NT2/D1 (cell line): ENCODE measurements around the gene A1BG.

Source experiments
- DNase-seq: peaks from one replicate; pipeline ENCODE4 v3.0.0-alpha.2; 2011; ENCODE audit warnings: low read depth, low spot score
- H3K27me3 ChIP-seq: 2 replicates; pipeline ENCODE4 v1.6.0; 2011; ENCODE audit warnings: mild to moderate bottlenecking; ENCODE audit not compliant: insufficient read length, insufficient read depth
- H3K36me3 ChIP-seq: 2 replicates; pipeline ENCODE4 v1.6.1; 2011; ENCODE audit warnings: mild to moderate bottlenecking, low read length, mixed read lengths; ENCODE audit not compliant: insufficient read depth, insufficient read length
- H3K4me1 ChIP-seq: 2 replicates; pipeline ENCODE4 v1.5.1; 2011; ENCODE audit not compliant: insufficient read depth, insufficient read length
- H3K4me3 ChIP-seq: 2 replicates; pipeline ENCODE4 v1.5.1; 2011; ENCODE audit warnings: low read depth; ENCODE audit not compliant: insufficient read length
- H3K9ac ChIP-seq: 2 replicates; pipeline ENCODE4 v1.6.0; 2011; ENCODE audit warnings: low read depth; ENCODE audit not compliant: insufficient read length
- H3K9me3 ChIP-seq: 2 replicates; pipeline ENCODE4 v1.5.1; 2011; ENCODE audit warnings: mild to moderate bottlenecking, low read length; ENCODE audit not compliant: insufficient read depth
- SUZ12 ChIP-seq: IDR thresholded peaks from 2 replicates; pipeline ENCODE4 v1.6.1; 2011; ENCODE audit not compliant: insufficient read length, insufficient read depth; ENCODE audit errors: extremely low read depth
- YY1 ChIP-seq: IDR thresholded peaks from 2 replicates; pipeline ENCODE4 v1.6.1; 2011; ENCODE audit not compliant: insufficient read length, insufficient read depth
- ZNF274 ChIP-seq: IDR thresholded peaks from 2 replicates; pipeline ENCODE4 v1.6.1; 2011; ENCODE audit warnings: mild to moderate bottlenecking, low read depth, low read length

A1BG gene

GRCh38 chr19:58334691-58335249 lies 18.5 kb downstream of the A1BG start:
- Histone ChIP-seq H3K27me3 (no peaks in the 10 kb centered on the region), H3K9me3 (peaks cover 11% of the 10 kb centered on the region; the same call in 1 of the 2 replicates), H3K4me1 (no peaks in the 10 kb centered on the region), H3K36me3 (peaks cover 47% of the 10 kb centered on the region), H3K4me3 (no peak overlapping the region), H3K9ac (no peak overlapping the region)
- TF ChIP-seq ZNF274 (no peak), SUZ12 (no peak), YY1 (no peak)
- no peak for DNase-seq

DNA sequence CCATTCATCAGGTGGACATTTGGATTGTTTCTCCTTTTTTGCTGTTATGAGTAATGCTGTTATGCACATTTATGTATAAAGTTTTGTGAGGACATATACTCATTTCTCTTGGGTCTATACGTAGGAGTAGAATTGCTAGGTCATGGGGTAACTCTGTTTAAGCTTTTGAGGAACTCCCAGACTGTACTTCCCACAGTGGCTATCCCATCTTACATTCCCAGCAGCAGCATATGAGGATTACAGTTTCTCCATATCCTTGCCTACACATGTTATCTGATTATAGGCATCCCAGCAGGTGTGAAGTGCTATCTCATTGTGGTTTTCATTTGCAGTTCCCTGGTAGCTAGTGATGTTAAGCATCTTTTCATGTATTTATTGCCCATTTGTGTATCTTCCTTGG lies 20.6 kb downstream of the A1BG start:
- Histone ChIP-seq H3K9me3 (no peaks in the 10 kb centered on the region), H3K9ac (no peak overlapping the region), H3K36me3 (peaks cover 26% of the 10 kb centered on the region), H3K4me1 (no peaks in the 10 kb centered on the region), H3K4me3 (no peak overlapping the region), H3K27me3 (no peaks in the 10 kb centered on the region)
- DNase-seq, result no peak
- TF ChIP-seq YY1, result no peak
- no peak for TF ChIP-seq ZNF274
- TF ChIP-seq SUZ12, result no peak

GRCh38 chr19:58330458-58330857 lies 22.8 kb downstream of the A1BG start:
- no peak for DNase-seq
- Histone ChIP-seq H3K4me1 (no peaks in the 10 kb centered on the region), H3K9me3 (no peaks in the 10 kb centered on the region), H3K4me3 (no peak overlapping the region), H3K27me3 (no peaks in the 10 kb centered on the region), H3K9ac (no peak overlapping the region), H3K36me3 (peaks cover 10% of the 10 kb centered on the region)
- TF ChIP-seq SUZ12, result no peak
- no peak for TF ChIP-seq YY1
- TF ChIP-seq ZNF274, result no peak

GRCh38 chr19:58328999-58329398 lies 24.3 kb downstream of the A1BG start:
- H3K9ac ChIP-seq, result peak overlapping the region; percentile 23
- H3K4me1 ChIP-seq, result no peaks in the 10 kb centered on the region
- TF ChIP-seq ZNF274, result no peak
- TF ChIP-seq SUZ12, result no peak
- TF ChIP-seq YY1, result no peak
- no peak overlapping the region for H3K4me3 ChIP-seq
- H3K9me3 ChIP-seq, result no peaks in the 10 kb centered on the region
- H3K36me3 ChIP-seq, result peaks cover 5% of the 10 kb centered on the region
- no peaks in the 10 kb centered on the region for H3K27me3 ChIP-seq
- peak; percentile 18 for DNase-seq

DNA sequence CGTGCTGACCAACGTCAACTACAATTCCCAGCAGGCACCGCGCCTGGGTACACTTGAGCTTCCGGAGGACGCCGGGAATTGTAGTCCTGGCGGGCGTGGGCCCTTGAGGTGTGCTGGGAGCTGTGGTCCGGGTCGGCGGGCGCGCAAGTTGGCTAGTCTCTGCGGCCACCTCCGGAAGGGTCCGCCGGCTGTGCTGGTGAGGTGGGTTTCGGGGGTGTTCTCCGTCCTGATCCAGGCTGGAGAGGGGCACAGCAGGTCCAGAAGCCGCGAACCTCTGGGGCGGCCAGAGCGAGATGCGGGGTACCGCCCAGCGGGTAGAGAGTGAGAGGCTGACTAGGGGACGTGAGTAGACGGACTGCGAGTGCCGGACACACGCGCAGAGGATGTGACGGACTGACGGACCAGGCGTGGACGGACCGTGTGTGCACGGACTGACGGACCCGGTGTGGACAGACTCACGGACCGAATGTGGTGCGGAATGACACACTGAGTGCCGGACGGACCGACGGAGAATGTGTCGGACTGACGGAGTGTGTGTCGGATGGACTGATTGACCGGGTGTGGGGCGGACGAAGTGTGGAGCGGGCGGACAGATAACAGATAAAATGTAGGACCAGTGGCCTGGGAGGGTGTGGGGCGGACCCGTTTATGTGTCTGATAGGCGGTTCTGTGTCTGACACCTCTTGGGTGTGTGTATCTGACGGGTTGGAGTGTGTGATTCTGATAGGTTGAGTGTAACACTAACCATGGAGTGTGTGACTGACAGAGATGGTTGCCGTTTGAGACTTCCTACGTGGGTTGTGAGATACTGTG lies 26.2 kb downstream of the A1BG start, which contains the start of gene ZSCAN22:
Gene ZSCAN22, plus strand, starts transcription at position 81 of the 813 bp plus-strand sequence. CDS start 7,809 bp downstream, outside the sequence.
- H3K4me1 ChIP-seq, result no peaks in the 10 kb centered on the region
- no peaks in the 10 kb centered on the region for H3K27me3 ChIP-seq
- DNase-seq, result peak; percentile 86
- no peak for TF ChIP-seq YY1
- TF ChIP-seq SUZ12, result no peak
- TF ChIP-seq ZNF274, result no peak
- peak within 1 kb of the TSS; percentile 94 for H3K9ac ChIP-seq
- H3K36me3 ChIP-seq, result peaks cover 13% of the 10 kb centered on the region
- H3K4me3 ChIP-seq, result peak within 1 kb of the TSS; percentile 96
- no peaks in the 10 kb centered on the region for H3K9me3 ChIP-seq

DNA sequence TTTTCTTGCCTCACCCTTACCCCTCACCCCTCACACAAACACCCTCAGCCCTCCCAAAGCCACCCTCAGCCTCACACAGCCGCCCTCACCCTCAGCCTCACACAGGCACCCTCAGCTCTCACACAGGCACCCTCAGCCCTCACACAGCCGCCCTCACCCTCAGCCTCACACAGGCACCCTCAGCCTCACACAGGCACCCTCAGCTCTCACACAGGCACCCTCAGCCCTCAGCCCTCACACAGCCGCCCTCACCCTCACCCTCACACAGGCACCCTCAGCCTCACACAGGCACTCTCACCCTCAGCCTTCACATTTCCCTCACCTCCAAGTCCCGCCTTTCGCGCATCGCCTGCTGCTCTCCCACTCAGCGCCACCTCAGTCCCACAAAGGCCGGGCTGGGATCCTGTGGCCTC lies 26.8 kb downstream of the A1BG start:
- TF ChIP-seq SUZ12 (no peak), ZNF274 (no peak), YY1 (no peak)
- H3K4me1 ChIP-seq, result no peaks in the 10 kb centered on the region
- H3K4me3 ChIP-seq, result peak overlapping the region; percentile 96
- no peaks in the 10 kb centered on the region for H3K27me3 ChIP-seq
- no peak for DNase-seq
- peak overlapping the region; percentile 94 for H3K9ac ChIP-seq
- peaks cover 19% of the 10 kb centered on the region for H3K36me3 ChIP-seq
- no peaks in the 10 kb centered on the region for H3K9me3 ChIP-seq
